Lower leg skin (tissue), 3 donors: ENCODE results near the gene PPP1R13B.

Source experiments
- POLR2A ChIP-seq, 2 donors: fragments of 450-650 bp; IDR thresholded peaks; one replicate each; pipeline ENCODE4 v1.6.1; 2016 to 2017; ENCODE audit warnings: antibody characterized with exemption in 2 of 2, mild to moderate bottlenecking in 1 of 2, moderate library complexity in 1 of 2
- TF ChIP-seq, protein P1 (sequence below), 3 donors: fragments of 450-650 bp; IDR thresholded peaks; one replicate each; pipeline ENCODE4 v1.5.1; 2016; ENCODE audit warnings: antibody characterized with exemption in 3 of 3, mild to moderate bottlenecking in 3 of 3, moderate library complexity in 2 of 3

GRCh38 chr14:103892247-103892646 lies 44.9 kb upstream of the PPP1R13B start:
- TF ChIP-seq, protein P1, sequence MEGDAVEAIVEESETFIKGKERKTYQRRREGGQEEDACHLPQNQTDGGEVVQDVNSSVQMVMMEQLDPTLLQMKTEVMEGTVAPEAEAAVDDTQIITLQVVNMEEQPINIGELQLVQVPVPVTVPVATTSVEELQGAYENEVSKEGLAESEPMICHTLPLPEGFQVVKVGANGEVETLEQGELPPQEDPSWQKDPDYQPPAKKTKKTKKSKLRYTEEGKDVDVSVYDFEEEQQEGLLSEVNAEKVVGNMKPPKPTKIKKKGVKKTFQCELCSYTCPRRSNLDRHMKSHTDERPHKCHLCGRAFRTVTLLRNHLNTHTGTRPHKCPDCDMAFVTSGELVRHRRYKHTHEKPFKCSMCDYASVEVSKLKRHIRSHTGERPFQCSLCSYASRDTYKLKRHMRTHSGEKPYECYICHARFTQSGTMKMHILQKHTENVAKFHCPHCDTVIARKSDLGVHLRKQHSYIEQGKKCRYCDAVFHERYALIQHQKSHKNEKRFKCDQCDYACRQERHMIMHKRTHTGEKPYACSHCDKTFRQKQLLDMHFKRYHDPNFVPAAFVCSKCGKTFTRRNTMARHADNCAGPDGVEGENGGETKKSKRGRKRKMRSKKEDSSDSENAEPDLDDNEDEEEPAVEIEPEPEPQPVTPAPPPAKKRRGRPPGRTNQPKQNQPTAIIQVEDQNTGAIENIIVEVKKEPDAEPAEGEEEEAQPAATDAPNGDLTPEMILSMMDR (IDR thresholded peaks at IDR 0.05): no peak
- TF ChIP-seq POLR2A (IDR thresholded peaks at IDR 0.05): no peak
